ENCODE data around the gene MAMDC4.
A peak's percentile ranks its signal among the peaks of the same experiment; 100 is the strongest.

Gene MAMDC4

DNA sequence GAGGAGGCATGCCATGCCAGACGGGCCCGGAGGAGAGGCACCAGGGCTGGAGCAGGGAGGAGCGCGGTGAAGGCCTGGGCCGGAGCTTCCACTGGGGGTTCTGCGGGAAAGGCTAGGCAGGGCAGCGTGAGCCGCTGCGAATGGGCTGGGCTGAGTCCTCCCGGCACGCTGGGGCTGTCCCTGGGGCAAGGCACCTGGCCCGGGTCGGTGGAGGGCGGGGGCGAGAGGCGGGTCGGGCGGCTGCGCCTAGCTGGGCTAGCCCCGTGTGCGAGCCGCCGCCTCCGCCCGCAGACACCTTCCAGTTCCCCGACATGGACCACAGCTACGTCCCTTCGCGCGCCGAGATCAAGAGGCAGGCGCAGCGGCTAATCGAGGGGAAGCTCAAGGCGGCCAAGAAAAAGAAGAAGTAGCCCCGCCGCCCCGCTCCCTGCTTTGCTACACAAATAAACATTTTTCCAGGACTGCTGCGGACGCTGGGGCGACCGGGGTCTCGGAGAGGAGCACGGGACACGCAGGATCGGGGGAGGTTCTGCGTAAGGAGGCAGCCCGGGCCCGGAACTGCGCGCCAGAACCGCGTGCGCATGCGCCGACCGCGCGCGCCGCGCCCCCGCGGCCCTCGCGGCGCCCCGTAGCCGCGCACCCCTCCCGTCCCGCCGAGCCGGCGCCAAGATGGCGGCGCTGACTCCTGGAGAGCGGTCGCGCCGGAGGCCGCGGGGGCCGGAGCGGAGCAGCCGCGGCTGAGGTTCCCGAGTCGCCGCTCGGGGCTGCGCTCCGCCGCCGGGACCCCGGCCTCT, 44.7 kb upstream of the MAMDC4 start, which contains the start of gene RABL6:
TSS of gene RABL6 (plus strand) at position 668 of the 794 bp plus-strand sequence. CDS start 249 bp downstream, outside the sequence.
- H3K36me3 ChIP-seq (replicated peaks in 1 of 2; ENCODE audit: control insufficient read depth in 2 of 2, insufficient read depth in 2 of 2, low read length in 2 of 2): peaks cover 5 to 55% of the 10 kb centered on the region in 2 donors

DNA sequence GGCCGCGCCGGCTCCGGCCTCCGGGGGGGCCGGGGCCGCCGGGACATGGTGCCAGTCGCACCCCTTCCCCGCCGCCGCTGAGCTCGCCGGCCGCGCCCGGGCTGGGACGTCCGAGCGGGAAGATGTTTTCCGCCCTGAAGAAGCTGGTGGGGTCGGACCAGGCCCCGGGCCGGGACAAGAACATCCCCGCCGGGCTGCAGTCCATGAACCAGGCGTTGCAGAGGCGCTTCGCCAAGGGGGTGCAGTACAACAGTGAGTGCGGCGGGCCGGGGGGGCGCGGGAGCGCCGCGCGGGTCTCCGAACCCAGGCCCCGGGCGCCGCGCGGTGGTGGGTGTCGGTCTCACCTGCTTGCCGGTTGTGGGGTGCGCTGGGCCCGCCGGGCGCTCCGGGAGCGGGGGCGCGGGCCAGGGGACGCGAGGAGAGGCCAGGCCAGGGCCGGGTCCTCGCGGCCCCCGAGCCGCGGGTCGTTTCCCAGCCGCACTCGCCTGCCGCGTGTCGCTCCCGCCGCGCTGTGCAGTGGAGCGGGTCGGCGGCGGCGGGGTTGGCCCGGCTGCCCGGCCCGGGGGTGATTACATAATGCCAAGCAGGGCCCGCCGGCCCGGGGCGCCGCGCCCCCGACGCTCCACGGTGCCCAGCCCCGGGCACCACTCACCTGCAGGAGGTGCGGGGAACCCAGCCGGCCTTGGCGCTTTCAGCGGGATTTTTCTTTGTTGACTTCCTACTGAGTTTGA, 43.9 kb upstream of the MAMDC4 start:
- Histone ChIP-seq H2BK15ac (ENCODE audit: low read length) (no peak overlapping the region), H3K9me3 (replicated peaks in 1 of 2; ENCODE audit: control insufficient read depth in 2 of 2, insufficient read depth in 1 of 2, low read depth in 1 of 2, low read length in 2 of 2) (peaks cover 2% of the 10 kb centered on the region in 2 donors), H3K4me2 (ENCODE audit: insufficient read depth, low read length, poor library complexity, severe bottlenecking) (peak overlapping the region; percentile 49), H3K36me3 (replicated peaks in 1 of 2; ENCODE audit: control insufficient read depth in 2 of 2, insufficient read depth in 2 of 2, low read length in 2 of 2) (peaks cover 8 to 63% of the 10 kb centered on the region in 2 donors), H3K14ac (ENCODE audit: low read length) (peak overlapping the region; percentile 89), H3K18ac (ENCODE audit: low read length) (peak overlapping the region; percentile 96), H3K4me3 (ENCODE audit: low read length in 2 of 2) (peak overlapping the region; percentile 91 to 96), H2BK120ac (ENCODE audit: low read depth, low read length) (no peak overlapping the region), H3K27ac (replicated peaks; ENCODE audit: low read length) (no peak overlapping the region), H4K91ac (ENCODE audit: low read depth, low read length, poor library complexity) (no peak overlapping the region), H3K9ac (ENCODE audit: low read depth, low read length, poor library complexity) (peak overlapping the region; percentile 93), H3K27me3 (ENCODE audit: control insufficient read depth in 3 of 3, insufficient read depth in 3 of 3, low read depth in 1 of 3, low read length in 3 of 3) (no peaks in the 10 kb centered on the region), H3K4ac (ENCODE audit: low read length) (peak overlapping the region; percentile 53), H3K4me1 (ENCODE audit: control insufficient read depth in 2 of 2, insufficient read depth in 1 of 2, low read depth in 1 of 2, low read length in 2 of 2) (peaks cover 8 to 15% of the 10 kb centered on the region in 2 donors), H2AFZ (ENCODE audit: low read length) (peak overlapping the region; percentile 88), H3K79me1 (ENCODE audit: low read depth, low read length) (peaks cover 12% of the 10 kb centered on the region), H2BK12ac (ENCODE audit: low read length) (no peak overlapping the region), H2BK5ac (ENCODE audit: low read length) (peak overlapping the region; percentile 90), H4K8ac (ENCODE audit: low read depth, low read length) (no peak overlapping the region), H2AK5ac (ENCODE audit: low read depth, low read length) (peak overlapping the region; percentile 99), H3K23ac (ENCODE audit: low read depth, low read length, poor library complexity) (peak overlapping the region; percentile 97)
- no peak for DNase-seq (ENCODE audit: low spot score)
- WGBS, 2 donors (ENCODE audit: extremely low coverage in 2 of 2, insufficient read length in 2 of 2, insufficient replicate concordance in 1 of 2): no CpG with 5 or more reads among the region's 93 CpGs

More for the DNA sequence above, 44.7 kb upstream of the MAMDC4 start, which contains the start of gene RABL6:
- Histone ChIP-seq H3K9ac (ENCODE audit: low read depth, low read length, poor library complexity) (peak within 1 kb of the TSS; percentile 93), H2BK15ac (ENCODE audit: low read length) (peak within 1 kb of the TSS; percentile 93), H3K23ac (ENCODE audit: low read depth, low read length, poor library complexity) (peak within 1 kb of the TSS; percentile 97), H2BK12ac (ENCODE audit: low read length) (peak within 1 kb of the TSS; percentile 75), H4K91ac (ENCODE audit: low read depth, low read length, poor library complexity) (no peak within 1 kb of the TSS), H2BK5ac (ENCODE audit: low read length) (peak within 1 kb of the TSS; percentile 90), H3K18ac (ENCODE audit: low read length) (peak within 1 kb of the TSS; percentile 98), H3K4me2 (ENCODE audit: insufficient read depth, low read length, poor library complexity, severe bottlenecking) (peak within 1 kb of the TSS; percentile 99), H3K27ac (replicated peaks; ENCODE audit: low read length) (peak within 1 kb of the TSS; percentile 63), H3K4ac (ENCODE audit: low read length) (peak within 1 kb of the TSS; percentile 84), H3K14ac (ENCODE audit: low read length) (peak within 1 kb of the TSS; percentile 89), H3K4me3 (ENCODE audit: low read length in 2 of 2) (peak within 1 kb of the TSS; percentile 91 to 96), H2BK120ac (ENCODE audit: low read depth, low read length) (no peak within 1 kb of the TSS), H4K8ac (ENCODE audit: low read depth, low read length) (peak within 1 kb of the TSS; percentile 98), H3K79me1 (ENCODE audit: low read depth, low read length) (peaks cover 12% of the 10 kb centered on the region), H3K27me3 (ENCODE audit: control insufficient read depth in 3 of 3, insufficient read depth in 3 of 3, low read depth in 1 of 3, low read length in 3 of 3) (no peaks in the 10 kb centered on the region), H3K4me1 (ENCODE audit: control insufficient read depth in 2 of 2, insufficient read depth in 1 of 2, low read depth in 1 of 2, low read length in 2 of 2) (peaks cover 8 to 15% of the 10 kb centered on the region in 2 donors), H3K9me3 (replicated peaks in 1 of 2; ENCODE audit: control insufficient read depth in 2 of 2, insufficient read depth in 1 of 2, low read depth in 1 of 2, low read length in 2 of 2) (peaks cover 2% of the 10 kb centered on the region in 2 donors), H2AFZ (ENCODE audit: low read length) (peak within 1 kb of the TSS; percentile 96), H2AK5ac (ENCODE audit: low read depth, low read length) (peak within 1 kb of the TSS; percentile 99)
- no CpG with 5 or more reads among the region's 96 CpGs for WGBS, 2 donors (ENCODE audit: extremely low coverage in 2 of 2, insufficient read length in 2 of 2, insufficient replicate concordance in 1 of 2)
- DNase-seq (ENCODE audit: low spot score): peak; percentile 75

DNA sequence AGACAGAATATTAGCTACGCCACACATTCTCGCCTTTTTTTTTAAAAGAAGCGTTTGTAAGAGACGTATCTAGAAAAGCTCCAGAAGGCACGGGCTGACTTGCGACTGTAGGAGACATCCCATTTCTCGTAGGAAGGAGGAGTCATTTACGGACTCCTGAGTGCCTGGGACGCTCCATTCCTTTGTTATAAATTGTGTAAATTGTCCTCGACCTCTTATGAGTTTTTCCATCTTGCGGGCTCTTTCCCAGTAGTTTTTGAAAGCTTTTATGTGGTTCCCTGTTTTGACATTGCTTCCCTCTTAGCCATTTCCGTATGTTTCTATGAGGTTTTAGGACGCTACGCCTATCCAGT, 43.4 kb upstream of the MAMDC4 start:
- no CpG with 5 or more reads among the region's 14 CpGs for WGBS, 2 donors (ENCODE audit: extremely low coverage in 2 of 2, insufficient read length in 2 of 2, insufficient replicate concordance in 1 of 2)
- H2BK12ac ChIP-seq (ENCODE audit: low read length): no peak overlapping the region
- H3K4me3 ChIP-seq (ENCODE audit: low read length in 2 of 2): peak overlapping the region; percentile 91 to 96
- H3K14ac ChIP-seq (ENCODE audit: low read length): no peak overlapping the region
- peak overlapping the region; percentile 88 for H2AFZ ChIP-seq (ENCODE audit: low read length)
- no peak overlapping the region for H4K91ac ChIP-seq (ENCODE audit: low read depth, low read length, poor library complexity)
- no peak overlapping the region for H2AK5ac ChIP-seq (ENCODE audit: low read depth, low read length)
- H3K4ac ChIP-seq (ENCODE audit: low read length): no peak overlapping the region
- no peak overlapping the region for H4K8ac ChIP-seq (ENCODE audit: low read depth, low read length)
- H2BK5ac ChIP-seq (ENCODE audit: low read length): no peak overlapping the region
- H3K4me2 ChIP-seq (ENCODE audit: insufficient read depth, low read length, poor library complexity, severe bottlenecking): peak overlapping the region; percentile 49
- H3K18ac ChIP-seq (ENCODE audit: low read length): no peak overlapping the region
- H3K79me1 ChIP-seq (ENCODE audit: low read depth, low read length): peaks cover 12% of the 10 kb centered on the region
- no peak overlapping the region for H2BK120ac ChIP-seq (ENCODE audit: low read depth, low read length)
- no peak overlapping the region for H3K27ac ChIP-seq (replicated peaks; ENCODE audit: low read length)
- no peaks in the 10 kb centered on the region for H3K27me3 ChIP-seq (ENCODE audit: control insufficient read depth in 3 of 3, insufficient read depth in 3 of 3, low read depth in 1 of 3, low read length in 3 of 3)
- no peak for DNase-seq (ENCODE audit: low spot score)
- no peak overlapping the region for H3K23ac ChIP-seq (ENCODE audit: low read depth, low read length, poor library complexity)
- H3K9ac ChIP-seq (ENCODE audit: low read depth, low read length, poor library complexity): no peak overlapping the region
- peaks cover 8 to 67% of the 10 kb centered on the region in 2 donors for H3K36me3 ChIP-seq (replicated peaks in 1 of 2; ENCODE audit: control insufficient read depth in 2 of 2, insufficient read depth in 2 of 2, low read length in 2 of 2)
- peaks cover 2% of the 10 kb centered on the region in 2 donors for H3K9me3 ChIP-seq (replicated peaks in 1 of 2; ENCODE audit: control insufficient read depth in 2 of 2, insufficient read depth in 1 of 2, low read depth in 1 of 2, low read length in 2 of 2)
- no peak overlapping the region for H2BK15ac ChIP-seq (ENCODE audit: low read length)
- H3K4me1 ChIP-seq (ENCODE audit: control insufficient read depth in 2 of 2, insufficient read depth in 1 of 2, low read depth in 1 of 2, low read length in 2 of 2): peaks cover 8 to 15% of the 10 kb centered on the region in 2 donors
